ENCODE data around the gene MXD3. TPM values are rescaled to one million over a fixed set of nuclear protein-coding genes. Genes with fewer than 3 reads are reported as not detected.

The MXD3 gene
- total and polyA plus RNA-seq, 2 donors (not counting 3 experiments of a cell fraction or from before 2014, with no cell fraction given): 38.4 to 44.2 TPM

DNA sequence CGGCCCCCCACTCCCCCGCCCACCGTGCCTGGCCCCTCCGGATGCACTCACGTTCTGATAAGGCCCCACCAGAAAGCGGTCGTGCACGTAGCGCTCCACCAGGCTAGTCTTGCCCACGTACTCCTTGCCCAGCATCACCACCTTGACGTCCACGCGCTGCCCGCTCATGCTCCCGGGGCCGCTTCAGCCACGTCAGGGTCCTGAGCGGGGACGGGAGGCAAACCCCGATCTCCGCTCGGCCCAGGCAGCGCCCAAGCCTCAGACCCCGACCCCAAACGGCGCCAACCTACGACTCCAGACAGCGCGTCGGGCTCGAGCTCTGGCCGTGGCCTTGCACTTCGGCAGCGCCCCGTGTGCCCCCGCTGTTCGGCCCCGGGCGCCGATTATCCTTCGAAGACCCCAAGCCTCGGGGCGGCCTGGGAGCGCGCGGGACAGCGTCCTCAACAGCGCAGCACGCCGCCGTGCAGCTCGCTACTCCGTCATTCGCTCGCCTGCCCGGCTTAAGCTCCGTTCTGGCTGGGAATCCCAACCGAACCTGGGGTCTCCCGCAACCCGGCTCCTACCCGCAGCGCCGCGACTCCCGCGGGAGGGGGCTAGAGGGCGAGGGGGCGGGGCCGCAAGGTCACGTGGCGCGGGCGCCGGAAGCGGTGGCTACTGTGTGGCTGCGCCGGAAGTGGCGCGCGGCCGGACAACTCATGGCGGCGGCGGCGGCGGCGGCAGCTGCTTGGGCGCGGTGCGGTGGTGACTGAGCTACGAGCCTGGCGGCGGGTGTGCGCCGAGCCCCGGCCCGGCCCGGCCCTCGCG, 8.4 kb downstream of the MXD3 start, which contains the start of the genes PRELID1 and RAB24:
PRELID1 (plus strand) TSS at position 679 of the 804 bp plus-strand sequence. CDS start 187 bp downstream, outside the sequence.
RAB24 (minus strand) TSS at position 599 of the 804 bp plus-strand sequence; CDS start at position 168, 431 bp downstream.
- dilution Hi-C loops (cut with MboI; ENCODE audit: extremely low pct_ligation_motif_present, low sequenced_read_pairs): no loop called here
- peak within 1 kb of the TSS; percentile 65 for H3K27ac ChIP-seq (ENCODE audit: insufficient read depth, low read depth, low read length)
- H3K4me1 ChIP-seq (ENCODE audit: control insufficient read depth, extremely low read depth, insufficient read depth, low read length): peaks cover 35% of the 10 kb centered on the region
- H3K79me2 ChIP-seq (ENCODE audit: control insufficient read depth, insufficient read depth, low read length): peaks cover 36% of the 10 kb centered on the region
- POLR2A ChIA-PET: no interaction called here
- TF ChIP-seq POLR2AphosphoS5 (IDR thresholded peaks at IDR 0.05; ENCODE audit: insufficient read depth, low read depth, low read length): peak; percentile 80
- TF ChIP-seq FOS (IDR thresholded peaks at IDR 0.05; ENCODE audit: borderline replicate concordance, insufficient read depth, low read length): no peak
- TF ChIP-seq, protein P1, sequence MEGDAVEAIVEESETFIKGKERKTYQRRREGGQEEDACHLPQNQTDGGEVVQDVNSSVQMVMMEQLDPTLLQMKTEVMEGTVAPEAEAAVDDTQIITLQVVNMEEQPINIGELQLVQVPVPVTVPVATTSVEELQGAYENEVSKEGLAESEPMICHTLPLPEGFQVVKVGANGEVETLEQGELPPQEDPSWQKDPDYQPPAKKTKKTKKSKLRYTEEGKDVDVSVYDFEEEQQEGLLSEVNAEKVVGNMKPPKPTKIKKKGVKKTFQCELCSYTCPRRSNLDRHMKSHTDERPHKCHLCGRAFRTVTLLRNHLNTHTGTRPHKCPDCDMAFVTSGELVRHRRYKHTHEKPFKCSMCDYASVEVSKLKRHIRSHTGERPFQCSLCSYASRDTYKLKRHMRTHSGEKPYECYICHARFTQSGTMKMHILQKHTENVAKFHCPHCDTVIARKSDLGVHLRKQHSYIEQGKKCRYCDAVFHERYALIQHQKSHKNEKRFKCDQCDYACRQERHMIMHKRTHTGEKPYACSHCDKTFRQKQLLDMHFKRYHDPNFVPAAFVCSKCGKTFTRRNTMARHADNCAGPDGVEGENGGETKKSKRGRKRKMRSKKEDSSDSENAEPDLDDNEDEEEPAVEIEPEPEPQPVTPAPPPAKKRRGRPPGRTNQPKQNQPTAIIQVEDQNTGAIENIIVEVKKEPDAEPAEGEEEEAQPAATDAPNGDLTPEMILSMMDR (IDR thresholded peaks at IDR 0.05; ENCODE audit: extremely low read depth in 1 of 2, insufficient read depth in 1 of 2, low read depth in 1 of 2, low read length in 2 of 2): peak in 1 of 2 donors; percentile 49
- peak; percentile 45 for TF ChIP-seq POLR2A (IDR thresholded peaks at IDR 0.05; ENCODE audit: low read depth, low read length)
- peak; percentile 86 for TF ChIP-seq MAX (IDR thresholded peaks at IDR 0.05; ENCODE audit: insufficient read depth, insufficient read length)
- H3K27me3 ChIP-seq (ENCODE audit: control insufficient read depth in 2 of 2, insufficient read depth in 2 of 2, low read length in 2 of 2): no peaks in the 10 kb centered on the region
- peak within 1 kb of the TSS; percentile 65 for H2AFZ ChIP-seq (ENCODE audit: low read depth, low read length)
- peaks cover 0 to 19% of the 10 kb centered on the region in 2 experiments for H3K36me3 ChIP-seq (ENCODE audit: control insufficient read depth in 2 of 2, extremely low read depth in 1 of 2, insufficient read depth in 2 of 2, low read length in 2 of 2)
- H3K9ac ChIP-seq (replicated peaks; ENCODE audit: extremely low read depth, insufficient read depth, low read length): peak within 1 kb of the TSS; percentile 85
- DNase-seq (ENCODE audit: low read depth, low spot score) (peak; percentile 84), FAIRE-seq (peak; percentile 72)
- H4K20me1 ChIP-seq (replicated peaks; ENCODE audit: control insufficient read depth, extremely low read depth, insufficient read depth, low read length): no peaks in the 10 kb centered on the region
- intact Hi-C loops (cut with micrococcal nuclease): loop anchor here (1.0 to 5.0 kb wide), 2 partner anchors 9 to 171 kb away; partner anchors contain the start of gene NSD1
- no peaks in the 10 kb centered on the region for H3K9me1 ChIP-seq (replicated peaks; ENCODE audit: control insufficient read depth, extremely low read depth, insufficient read depth, low read length)
- H3K4me2 ChIP-seq (ENCODE audit: insufficient read depth, low read length): peak within 1 kb of the TSS; percentile 76
- no peaks in the 10 kb centered on the region for H3K9me3 ChIP-seq (replicated peaks; ENCODE audit: control insufficient read depth, insufficient read depth, low read length)
- CTCF ChIA-PET: interaction anchor here (0.7 to 2.2 kb wide), 3 partner anchors 26 to 191 kb away, joined by 3 to 7 read pairs (median 4); no protein-coding TSS in a partner anchor
- peak within 1 kb of the TSS; percentile 58 to 87 (median 80) for H3K4me3 ChIP-seq (replicated peaks in 1 of 3; ENCODE audit: insufficient read depth in 1 of 3, low read depth in 1 of 3, low read length in 3 of 3)
- no TSS peak for BruUV-seq (replicated peaks)

All from endothelial cell of umbilical vein (primary cell).